T1000 (cell line): ENCODE data around the gene ADAMTS12.
"Not testable (repeated sequence)": the region's sequence is repeated elsewhere in the genome, so short reads cannot be mapped to it uniquely, and the experiment has no call there.

Experiments used
- DNase-seq: peaks from one replicate; lab custom pipeline; 2025; ENCODE audit warnings: mixed read lengths; lab: John Stamatoyannopoulos, UW

The ADAMTS12 gene

GRCh38 chr5:33526755-33527154, 365.0 kb downstream of the ADAMTS12 start:
- DNase-seq: no peak

GRCh38 chr5:33524476-33524875, 367.3 kb downstream of the ADAMTS12 start:
- DNase-seq: no peak

GRCh38 chr5:33523208-33523771, 368.5 kb downstream of the ADAMTS12 start:
- no peak for DNase-seq

- no peak for DNase-seq
These were observed 375.4 kb downstream of the ADAMTS12 start for GRCh38 chr5:33516421-33516820.

GRCh38 chr5:33515366-33515765, 376.4 kb downstream of the ADAMTS12 start:
- DNase-seq: not testable (repeated sequence)

GRCh38 chr5:33513462-33514185, 378.2 kb downstream of the ADAMTS12 start:
- no peak for DNase-seq

GRCh38 chr5:33509036-33509435, 382.8 kb downstream of the ADAMTS12 start:
- no peak for DNase-seq

- no peak for DNase-seq
These were observed 384.4 kb downstream of the ADAMTS12 start for GRCh38 chr5:33507426-33507825.

- no peak for DNase-seq
These were observed 387.2 kb downstream of the ADAMTS12 start for GRCh38 chr5:33504570-33504969.

GRCh38 chr5:33501899-33502298, 389.9 kb downstream of the ADAMTS12 start:
- DNase-seq: no peak

GRCh38 chr5:33501260-33501659, 390.5 kb downstream of the ADAMTS12 start:
- no peak for DNase-seq

- no peak for DNase-seq
These were observed 397.3 kb downstream of the ADAMTS12 start for GRCh38 chr5:33494466-33494865.

- no peak for DNase-seq
These were observed 399.8 kb downstream of the ADAMTS12 start for GRCh38 chr5:33491941-33492340.

GRCh38 chr5:33490071-33490665, 401.6 kb downstream of the ADAMTS12 start:
- no peak for DNase-seq

- no peak for DNase-seq
These were observed 402.2 kb downstream of the ADAMTS12 start for GRCh38 chr5:33489481-33490067.

GRCh38 chr5:33488558-33489355, 403.0 kb downstream of the ADAMTS12 start:
- DNase-seq: no peak

GRCh38 chr5:33487236-33487635, 404.6 kb downstream of the ADAMTS12 start:
- no peak for DNase-seq

GRCh38 chr5:33482335-33482734, 409.5 kb downstream of the ADAMTS12 start:
- DNase-seq: no peak

GRCh38 chr5:33480876-33481275, 410.9 kb downstream of the ADAMTS12 start:
- no peak for DNase-seq

GRCh38 chr5:33479311-33479710, 412.5 kb downstream of the ADAMTS12 start:
- DNase-seq: no peak

- DNase-seq: no peak
These were observed 414.0 kb downstream of the ADAMTS12 start for GRCh38 chr5:33477816-33478215.

GRCh38 chr5:33476992-33477391, 414.8 kb downstream of the ADAMTS12 start:
- DNase-seq: no peak
